Measurements from ENCODE around the gene THAP8.

Gene THAP8

DNA sequence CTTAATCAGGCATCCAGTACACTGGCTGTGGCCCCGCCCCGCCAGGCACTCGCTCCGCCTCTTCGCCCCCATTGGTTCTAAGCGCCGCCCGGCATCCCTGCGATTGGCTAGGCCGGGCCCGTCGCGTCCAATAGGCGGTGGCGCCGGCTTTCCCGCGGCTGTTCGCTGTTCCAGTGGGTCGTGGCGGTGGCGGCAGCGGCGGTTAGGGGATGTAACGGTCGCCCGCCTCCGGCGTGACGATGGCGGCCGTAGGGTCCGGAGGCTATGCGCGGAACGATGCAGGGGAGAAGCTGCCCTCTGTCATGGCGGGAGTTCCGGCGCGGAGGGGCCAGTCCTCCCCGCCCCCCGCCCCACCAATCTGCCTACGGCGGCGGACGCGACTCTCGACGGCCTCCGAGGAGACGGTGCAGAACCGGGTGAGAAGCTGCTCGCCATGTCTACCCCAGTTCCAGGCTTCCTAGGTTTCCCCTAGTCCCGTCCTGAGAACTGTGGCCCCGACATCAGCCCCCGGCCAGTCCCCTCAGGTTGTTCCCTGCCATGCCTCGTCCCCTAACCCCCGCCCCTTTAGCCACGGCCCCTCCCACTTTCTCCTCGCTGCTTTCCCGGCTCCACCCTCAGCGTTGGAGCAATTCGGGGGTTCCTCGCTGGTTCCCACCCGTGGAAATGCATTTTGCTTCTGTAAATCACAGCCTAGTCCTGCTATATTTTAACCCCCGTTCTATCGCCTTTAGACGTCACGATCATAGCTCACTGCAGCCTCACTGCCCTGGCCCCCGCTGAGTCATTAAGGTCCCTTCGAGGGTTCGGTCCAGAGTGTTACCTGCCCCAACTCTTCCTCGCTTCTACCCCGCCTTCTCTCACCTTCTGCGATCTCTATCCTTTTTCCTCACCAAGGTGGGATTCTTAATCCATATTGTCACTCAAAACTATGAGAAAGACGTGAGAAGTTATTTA lies 925 bp upstream of the THAP8 start, which contains the start of gene WDR62 (continued):
- TF ChIP-seq ZNF274 (IDR thresholded peaks at IDR 0.05; ENCODE audit: low read length) (no peak), ZNF274 (tag by site-specific recombination; IDR thresholded peaks at IDR 0.05; ENCODE audit: borderline replicate concordance) (no peak; the same call in 1 of the 2 replicates), ZNF561 (tag by site-specific recombination; IDR thresholded peaks at IDR 0.05; ENCODE audit: borderline replicate concordance) (no peak; the same call in 1 of the 2 replicates), ZNF133 (tag by site-specific recombination; IDR thresholded peaks at IDR 0.05) (no peak), ZNF221 (tag by site-specific recombination; IDR thresholded peaks at IDR 0.05; ENCODE audit: borderline replicate concordance) (no peak), ZNF600 (tag by site-specific recombination; IDR thresholded peaks at IDR 0.05) (peak; percentile 76), ZNF202 (tag by site-specific recombination; IDR thresholded peaks at IDR 0.05; ENCODE audit: borderline replicate concordance) (no peak), KLF7 (tag by site-specific recombination; IDR thresholded peaks at IDR 0.05; ENCODE audit: borderline replicate concordance) (peak; percentile 13; the same call in 1 of the 2 replicates), BCL11B (tag by site-specific recombination; IDR thresholded peaks at IDR 0.05; ENCODE audit: low read depth) (peak; percentile 80), GLI4 (tag by site-specific recombination; IDR thresholded peaks at IDR 0.05) (no peak), BCL11A (tag by site-specific recombination; IDR thresholded peaks at IDR 0.05; ENCODE audit: low read depth) (no peak), ZFP41 (tag by site-specific recombination; IDR thresholded peaks at IDR 0.05; ENCODE audit: borderline replicate concordance) (no peak), ZNF157 (tag by site-specific recombination; IDR thresholded peaks at IDR 0.05) (peak; percentile 60), ZNF311 (tag by site-specific recombination; IDR thresholded peaks at IDR 0.05; ENCODE audit: borderline replicate concordance) (no peak), TCF7L2 (IDR thresholded peaks at IDR 0.05; ENCODE audit: borderline replicate concordance, low read depth, low read length) (no peak), ZSCAN23 (tag by site-specific recombination; IDR thresholded peaks at IDR 0.05) (peak; percentile 94), SALL2 (tag by site-specific recombination; IDR thresholded peaks at IDR 0.05; ENCODE audit: borderline replicate concordance) (no peak), ZNF701 (tag by site-specific recombination; IDR thresholded peaks at IDR 0.05) (0 out of 2 replicates have a peak, but pooled peaks have one; percentile 33), ZSCAN16 (tag by site-specific recombination; IDR thresholded peaks at IDR 0.05) (peak; percentile 56; the same call in 1 of the 2 replicates), ZBTB20 (tag by site-specific recombination; IDR thresholded peaks at IDR 0.05) (peak; percentile 77), ZNF24 (tag by site-specific recombination; IDR thresholded peaks at IDR 0.05) (peak; percentile 56; the same call in 1 of the 2 replicates), ZNF571 (tag by site-specific recombination; IDR thresholded peaks at IDR 0.05) (no peak), KLF9 (tag by site-specific recombination; IDR thresholded peaks at IDR 0.05; ENCODE audit: low read depth) (peak; percentile 98), ZNF23 (tag by site-specific recombination; IDR thresholded peaks at IDR 0.05; ENCODE audit: borderline replicate concordance) (no peak), ZNF768 (tag by site-specific recombination; IDR thresholded peaks at IDR 0.05) (no peak; the same call in 1 of the 2 replicates), REPIN1 (tag by site-specific recombination; IDR thresholded peaks at IDR 0.05; ENCODE audit: low read depth) (peak; percentile 85; the same call in 1 of the 2 replicates), MEIS1 (CRISPR knock-in tag; IDR thresholded peaks at IDR 0.05; ENCODE audit: borderline replicate concordance) (no peak), ZFP69B (tag by site-specific recombination; IDR thresholded peaks at IDR 0.05) (peak; percentile 73)
- TF ChIP-seq, protein P1, sequence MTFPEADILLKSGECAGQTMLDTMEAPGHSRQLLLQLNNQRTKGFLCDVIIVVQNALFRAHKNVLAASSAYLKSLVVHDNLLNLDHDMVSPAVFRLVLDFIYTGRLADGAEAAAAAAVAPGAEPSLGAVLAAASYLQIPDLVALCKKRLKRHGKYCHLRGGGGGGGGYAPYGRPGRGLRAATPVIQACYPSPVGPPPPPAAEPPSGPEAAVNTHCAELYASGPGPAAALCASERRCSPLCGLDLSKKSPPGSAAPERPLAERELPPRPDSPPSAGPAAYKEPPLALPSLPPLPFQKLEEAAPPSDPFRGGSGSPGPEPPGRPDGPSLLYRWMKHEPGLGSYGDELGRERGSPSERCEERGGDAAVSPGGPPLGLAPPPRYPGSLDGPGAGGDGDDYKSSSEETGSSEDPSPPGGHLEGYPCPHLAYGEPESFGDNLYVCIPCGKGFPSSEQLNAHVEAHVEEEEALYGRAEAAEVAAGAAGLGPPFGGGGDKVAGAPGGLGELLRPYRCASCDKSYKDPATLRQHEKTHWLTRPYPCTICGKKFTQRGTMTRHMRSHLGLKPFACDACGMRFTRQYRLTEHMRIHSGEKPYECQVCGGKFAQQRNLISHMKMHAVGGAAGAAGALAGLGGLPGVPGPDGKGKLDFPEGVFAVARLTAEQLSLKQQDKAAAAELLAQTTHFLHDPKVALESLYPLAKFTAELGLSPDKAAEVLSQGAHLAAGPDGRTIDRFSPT (tag by site-specific recombination; IDR thresholded peaks at IDR 0.05): no peak
- TF ChIP-seq, protein P2, sequence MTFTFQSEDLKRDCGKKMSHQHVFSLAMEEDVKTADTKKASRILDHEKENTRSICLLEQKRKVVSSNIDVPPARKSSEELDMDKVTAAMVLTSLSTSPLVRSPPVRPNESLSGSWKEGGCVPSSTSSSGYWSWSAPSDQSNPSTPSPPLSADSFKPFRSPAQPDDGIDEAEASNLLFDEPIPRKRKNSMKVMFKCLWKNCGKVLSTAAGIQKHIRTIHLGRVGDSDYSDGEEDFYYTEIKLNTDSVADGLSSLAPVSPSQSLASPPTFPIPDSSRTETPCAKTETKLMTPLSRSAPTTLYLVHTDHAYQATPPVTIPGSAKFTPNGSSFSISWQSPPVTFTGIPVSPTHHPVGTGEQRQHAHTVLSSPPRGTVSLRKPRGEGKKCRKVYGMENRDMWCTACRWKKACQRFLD (tag by site-specific recombination; IDR thresholded peaks at IDR 0.05): peak; percentile 95; the same call in 1 of the 2 replicates
- TF ChIP-seq, protein P3, sequence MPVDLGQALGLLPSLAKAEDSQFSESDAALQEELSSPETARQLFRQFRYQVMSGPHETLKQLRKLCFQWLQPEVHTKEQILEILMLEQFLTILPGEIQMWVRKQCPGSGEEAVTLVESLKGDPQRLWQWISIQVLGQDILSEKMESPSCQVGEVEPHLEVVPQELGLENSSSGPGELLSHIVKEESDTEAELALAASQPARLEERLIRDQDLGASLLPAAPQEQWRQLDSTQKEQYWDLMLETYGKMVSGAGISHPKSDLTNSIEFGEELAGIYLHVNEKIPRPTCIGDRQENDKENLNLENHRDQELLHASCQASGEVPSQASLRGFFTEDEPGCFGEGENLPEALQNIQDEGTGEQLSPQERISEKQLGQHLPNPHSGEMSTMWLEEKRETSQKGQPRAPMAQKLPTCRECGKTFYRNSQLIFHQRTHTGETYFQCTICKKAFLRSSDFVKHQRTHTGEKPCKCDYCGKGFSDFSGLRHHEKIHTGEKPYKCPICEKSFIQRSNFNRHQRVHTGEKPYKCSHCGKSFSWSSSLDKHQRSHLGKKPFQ (tag by site-specific recombination; IDR thresholded peaks at IDR 0.05): peak; percentile 35
- TF ChIP-seq, protein P4, sequence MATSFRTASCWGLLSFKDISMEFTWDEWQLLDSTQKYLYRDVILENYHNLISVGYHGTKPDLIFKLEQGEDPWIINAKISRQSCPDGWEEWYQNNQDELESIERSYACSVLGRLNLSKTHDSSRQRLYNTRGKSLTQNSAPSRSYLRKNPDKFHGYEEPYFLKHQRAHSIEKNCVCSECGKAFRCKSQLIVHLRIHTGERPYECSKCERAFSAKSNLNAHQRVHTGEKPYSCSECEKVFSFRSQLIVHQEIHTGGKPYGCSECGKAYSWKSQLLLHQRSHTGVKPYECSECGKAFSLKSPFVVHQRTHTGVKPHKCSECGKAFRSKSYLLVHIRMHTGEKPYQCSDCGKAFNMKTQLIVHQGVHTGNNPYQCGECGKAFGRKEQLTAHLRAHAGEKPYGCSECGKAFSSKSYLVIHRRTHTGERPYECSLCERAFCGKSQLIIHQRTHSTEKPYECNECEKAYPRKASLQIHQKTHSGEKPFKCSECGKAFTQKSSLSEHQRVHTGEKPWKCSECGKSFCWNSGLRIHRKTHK (tag by site-specific recombination; IDR thresholded peaks at IDR 0.05): no peak

Data from HEK293 (cell line).